ENCODE data around the gene MCAT.
"Not testable (repeated sequence)": the region's sequence is repeated elsewhere in the genome, so short reads cannot be mapped to it uniquely, and the experiment has no call there.

The MCAT gene

DNA sequence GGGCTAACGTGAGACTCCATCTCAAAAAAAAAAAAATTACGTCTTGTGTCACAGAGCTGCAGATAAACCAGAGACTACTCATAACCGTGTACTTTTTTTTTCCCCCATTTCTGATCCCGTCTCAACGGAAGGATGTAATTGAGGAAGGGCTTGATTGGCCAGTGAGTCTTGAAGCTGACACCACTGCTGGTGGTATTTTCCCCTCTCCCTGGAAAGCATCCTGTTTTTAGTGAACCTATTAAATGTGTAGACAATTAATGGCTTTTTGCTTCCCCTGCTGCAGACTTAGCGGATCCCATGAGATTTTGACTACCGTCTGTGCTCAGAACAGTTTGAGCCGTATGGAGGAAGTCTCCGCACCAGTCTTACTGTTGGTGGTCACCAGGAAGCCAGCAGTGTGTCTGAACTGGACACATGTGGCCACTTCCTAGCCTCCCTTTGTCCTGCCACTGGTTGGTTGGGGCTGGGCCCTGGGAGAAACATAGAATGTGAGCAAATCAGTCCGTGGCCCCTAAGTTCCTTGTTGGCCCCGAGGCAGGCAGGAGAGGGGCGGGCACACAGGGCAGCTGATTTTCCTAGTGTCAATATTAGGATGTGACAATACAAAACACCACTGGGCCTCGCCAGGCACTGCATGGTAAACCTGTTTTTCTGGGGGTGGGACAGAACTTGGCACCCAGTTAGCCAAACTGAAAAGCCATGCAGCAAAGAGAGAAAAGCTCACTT, 29.5 kb downstream of the MCAT start:
- DNase-seq (ENCODE audit: low read depth): no peak
- no peak for TF ChIP-seq CTCF (IDR thresholded peaks at IDR 0.05; ENCODE audit: control insufficient read depth, insufficient read depth, low read depth, low read length, missing control alignments)
- no peak overlapping the region for H3K4me3 ChIP-seq (ENCODE audit: control insufficient read depth, low read depth, low read length)

- DNase-seq (ENCODE audit: low read depth): no peak
- TF ChIP-seq CTCF (IDR thresholded peaks at IDR 0.05; ENCODE audit: control insufficient read depth, insufficient read depth, low read depth, low read length, missing control alignments): no peak
- H3K4me3 ChIP-seq (ENCODE audit: control insufficient read depth, low read depth, low read length): peak overlapping the region; percentile 23
These were observed 32.1 kb downstream of the MCAT start for GRCh38 chr22:43110927-43111623.

DNA sequence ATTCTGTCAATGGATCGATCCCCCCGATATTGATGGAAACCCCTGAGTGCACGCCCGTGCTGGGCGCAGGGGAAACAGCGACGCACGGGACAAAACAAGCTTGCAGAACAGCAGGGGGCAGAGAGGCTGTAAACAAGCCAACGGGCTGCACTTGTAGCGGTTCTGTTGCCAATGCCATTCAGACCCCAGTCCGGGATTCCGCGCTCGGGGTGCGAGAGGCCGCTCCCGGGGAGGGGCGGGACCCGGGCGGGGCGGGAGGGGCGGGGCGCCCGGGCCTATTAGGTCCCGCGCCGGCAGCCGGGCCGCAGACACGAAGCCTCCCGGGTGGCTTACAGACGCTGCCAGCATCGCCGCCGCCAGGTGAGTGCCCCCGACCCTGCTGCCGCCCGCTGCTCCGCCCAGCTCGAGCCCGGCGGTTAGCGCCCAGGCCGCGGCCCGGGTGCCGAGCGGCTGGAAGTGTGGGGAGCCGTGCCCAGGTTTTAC, 32.7 kb downstream of the MCAT start, which contains the start of gene BIK:
Gene BIK (plus strand): TSS at position 307 of the 483 bp plus-strand sequence. CDS start 13,273 bp downstream, outside the sequence.
- DNase-seq (ENCODE audit: low read depth): no peak
- peak within 1 kb of the TSS; percentile 23 for H3K4me3 ChIP-seq (ENCODE audit: control insufficient read depth, low read depth, low read length)
- TF ChIP-seq CTCF (IDR thresholded peaks at IDR 0.05; ENCODE audit: control insufficient read depth, insufficient read depth, low read depth, low read length, missing control alignments): peak; percentile 13

DNA sequence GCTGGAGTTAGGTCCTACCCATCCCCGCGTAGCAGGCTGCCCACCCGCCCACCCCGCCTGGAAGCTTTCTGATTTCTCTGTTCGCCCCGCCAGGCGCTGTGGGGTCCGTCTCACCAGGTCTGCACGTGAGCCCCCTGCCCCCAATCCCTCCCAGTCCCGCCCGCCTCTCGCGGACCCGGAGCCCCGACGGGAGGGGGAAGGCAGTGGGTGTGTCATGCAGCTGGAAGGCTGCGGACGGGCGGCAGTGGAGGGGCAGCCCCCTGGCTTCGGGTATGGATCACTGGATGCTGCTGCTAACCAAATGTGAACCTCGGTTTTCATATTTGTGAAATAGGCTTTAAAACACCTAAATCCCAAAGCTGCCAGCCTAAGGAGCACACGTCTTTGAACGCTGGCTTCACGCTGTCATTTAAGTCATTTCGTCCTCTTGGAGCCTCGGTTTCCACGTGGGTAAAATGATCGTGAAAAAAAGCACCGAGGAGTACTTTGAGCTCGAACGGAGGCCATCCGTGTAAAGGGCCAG, 33.2 kb downstream of the MCAT start:
- DNase-seq (ENCODE audit: low read depth): no peak
- H3K4me3 ChIP-seq (ENCODE audit: control insufficient read depth, low read depth, low read length): no peak overlapping the region
- no peak for TF ChIP-seq CTCF (IDR thresholded peaks at IDR 0.05; ENCODE audit: control insufficient read depth, insufficient read depth, low read depth, low read length, missing control alignments)

DNA sequence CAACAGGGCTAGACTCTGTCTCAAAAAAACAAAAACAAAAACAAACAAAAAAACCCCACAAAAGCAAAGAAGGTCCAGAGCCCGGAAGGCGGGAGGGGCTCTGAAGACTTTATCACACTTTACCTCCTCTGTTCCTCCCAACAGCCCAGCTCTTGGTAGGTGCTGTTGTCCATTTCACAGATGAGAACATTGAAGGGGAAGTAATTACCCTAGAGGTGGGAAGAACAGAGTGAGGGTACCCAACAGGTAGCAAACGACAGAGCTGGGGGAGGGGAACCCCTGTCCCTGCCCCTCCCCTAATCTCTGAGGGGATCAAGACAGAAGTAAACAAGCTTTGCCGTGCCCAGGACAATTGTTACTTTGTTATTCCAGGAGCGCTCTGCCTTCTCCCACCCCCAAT, 33.7 kb downstream of the MCAT start:
- DNase-seq (ENCODE audit: low read depth): no peak
- H3K4me3 ChIP-seq (ENCODE audit: control insufficient read depth, low read depth, low read length): no peak overlapping the region
- no peak for TF ChIP-seq CTCF (IDR thresholded peaks at IDR 0.05; ENCODE audit: control insufficient read depth, insufficient read depth, low read depth, low read length, missing control alignments)

GRCh38 chr22:43106302-43106701, 36.9 kb downstream of the MCAT start:
- TF ChIP-seq CTCF (IDR thresholded peaks at IDR 0.05; ENCODE audit: control insufficient read depth, insufficient read depth, low read depth, low read length, missing control alignments): no peak
- no peak for DNase-seq (ENCODE audit: low read depth)
- no peak overlapping the region for H3K4me3 ChIP-seq (ENCODE audit: control insufficient read depth, low read depth, low read length)

GRCh38 chr22:43104950-43105349, 38.2 kb downstream of the MCAT start:
- DNase-seq (ENCODE audit: low read depth); H3K4me3 ChIP-seq (ENCODE audit: control insufficient read depth, low read depth, low read length): not testable (repeated sequence)

- not testable (repeated sequence) for DNase-seq (ENCODE audit: low read depth); H3K4me3 ChIP-seq (ENCODE audit: control insufficient read depth, low read depth, low read length)
These were observed 39.1 kb downstream of the MCAT start for GRCh38 chr22:43104056-43104625.

Measured in AG09309 (cell line).